Adrenal gland (tissue), 12 donors: ENCODE results near the gene PGAM5. TPM values are rescaled to one million over a fixed set of nuclear protein-coding genes. Genes with fewer than 3 reads are reported as not detected.

Experiments
- DNase-seq, 7 donors: peaks; one replicate each; pipeline ENCODE4 v3.0.0-alpha.2; 2019 to 2020
- H3K27ac ChIP-seq, 5 donors: fragments of 200-600 bp; sonication (generic) in 4 of 5; 1 replicate in 3 of 5; 2 replicates in 2 of 5; pipeline versions ENCODE4 v1.5.1 to v1.8.0; 2016 to 2020; ENCODE audit warnings: mild to moderate bottlenecking in 1 of 5
- H3K27me3 ChIP-seq: fragments of 200-600 bp; 2 replicates; pipeline ENCODE4 v1.8.0; 2021
- H3K36me3 ChIP-seq, 2 donors: fragments of 200-600 bp; replicated peaks in 1 of 2; 1 replicate in 1 of 2; 2 replicates in 1 of 2; pipeline versions ENCODE4 v1.5.1 to v1.8.0; 2018 to 2022
- H3K4me1 ChIP-seq, 2 donors: fragments of 200-600 bp; replicated peaks in 1 of 2; 1 replicate in 1 of 2; 2 replicates in 1 of 2; pipeline versions ENCODE4 v1.5.1 to v1.8.0; 2018 to 2021
- H3K4me3 ChIP-seq, 4 donors: fragments of 200-600 bp; sonication (generic) in 3 of 4; one replicate each; pipeline ENCODE4 v1.5.1; 2016 to 2018
- H3K9me3 ChIP-seq, 3 donors: fragments of 200-600 bp; sonication (generic) in 1 of 3; replicated peaks in 1 of 3; 1 replicate in 2 of 3; 2 replicates in 1 of 3; pipeline versions ENCODE4 v1.5.1 to v1.8.0; 2016 to 2021
- POLR2A ChIP-seq, 2 donors: fragments of 450-650 bp; IDR thresholded peaks; one replicate each; pipeline ENCODE4 v1.6.1; 2017; ENCODE audit warnings: antibody characterized with exemption in 2 of 2, mild to moderate bottlenecking in 2 of 2, moderate library complexity in 1 of 2
- WGBS, 4 donors: extraction: QIAGEN DNeasy Blood & Tissue Kit in 2 of 4; methylation state at CpG; one replicate each; pipeline versions ENCODE4 v1.1.5 to v1.1.7; 2013 to 2017; 5-methylcytosine and 5-hydroxymethylcytosine counted together
- intact Hi-C, 2 donors: fragments of 100-400 bp; cut with DNase I; formaldehyde crosslinking; loops; one replicate each; pipeline versions ENCODE4 v1.14.1 to v1.15.0; 2022 to 2023
- polyA plus RNA-seq, 3 donors: library from polyadenylated mRNA; stranded (reverse); fragments of 200-250 nt in 2 of 3; fragments of 350-450 nt in 1 of 3; fragmentation: Illumina TruSeq in 1 of 3; extraction: RNeasy Lipid Tissue Mini Kit (QIAGEN cat#74804) in 1 of 3; gene quantifications; one replicate each; pipeline ENCODE4 v1.2.3, GENCODE V29; 2013 to 2014
- total RNA-seq, 9 donors: library from RNA; depleted of rRNA in 4 of 9; stranded (reverse); fragments of >200 nt in 4 of 9; fragments of 120-200 nt in 1 of 9; fragmentation: NEBNext Ultra II Directional in 1 of 9; extraction: Animal tissue kit (Norgen Biotek cat#: 25700) in 1 of 9; gene quantifications; one replicate each; pipeline versions ENCODE4 v1.1.0 to v1.2.4, GENCODE V29; 2013 to 2023
- TF ChIP-seq, protein P1 (sequence below), 6 experiments: fragments of 450-650 bp in 4 of 6; fragments of 200-600 bp in 2 of 6; sonication (generic) in 1 of 6; IDR thresholded peaks; 1 replicate in 5 of 6; 2 replicates in 1 of 6; pipeline versions ENCODE4 v1.5.1 to v1.8.0; 2016 to 2021; ENCODE audit warnings: antibody characterized with exemption in 6 of 6, mild to moderate bottlenecking in 2 of 6, moderate library complexity in 1 of 6
- donor health status: healthy with polysubstance abuse.
- donor health status: Bipolar disorder and iron deficiency.
- donor health status: DM: yes; HTN: yes; CAD: no.
- donor health status: DM: no; HTN: no; CAD: no.
- donor health status: DM: no; HTN: no; CAD: no.
- donor health status: DM: yes; HTN: yes; CAD: no.

The PGAM5 gene
- total and polyA plus RNA-seq, 12 donors = 12.7 to 53.6 (median 33.2) TPM

DNA sequence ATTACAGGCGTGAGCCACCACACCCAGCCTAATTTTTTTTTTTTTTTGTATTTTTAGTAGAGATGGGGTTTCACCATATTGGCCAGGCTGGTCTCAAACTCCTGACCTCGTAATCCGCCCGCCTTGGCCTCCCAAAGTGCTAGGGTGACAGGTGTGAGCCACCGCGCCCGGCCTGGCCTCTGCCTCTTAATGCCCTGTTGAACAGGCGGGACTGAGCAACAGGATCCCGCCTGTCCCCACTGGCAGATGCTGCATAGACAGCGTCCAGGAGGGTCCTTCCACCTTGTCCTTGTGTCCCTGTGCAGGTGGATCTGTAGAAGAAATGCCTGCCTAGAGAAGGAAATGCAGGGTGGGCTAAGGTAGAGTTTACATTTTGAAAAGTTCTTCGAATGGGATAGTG, 5.7 kb downstream of the PGAM5 start:
- 81 to 97% (median 90%) methylated on average over 11 of the region's 11 CpGs for WGBS, 4 donors
- H3K27ac ChIP-seq = no peak overlapping the region
- H3K36me3 ChIP-seq = peaks cover 0 to 44% of the 10 kb centered on the region in 2 donors

GRCh38 chr12:132717011-132717410, 6.4 kb downstream of the PGAM5 start:
- no peak for DNase-seq
- Histone ChIP-seq H3K4me3 (no peak overlapping the region), H3K27ac (no peak overlapping the region), H3K27me3 (no peaks in the 10 kb centered on the region), H3K36me3 (peaks cover 0 to 49% of the 10 kb centered on the region in 2 donors), H3K9me3 (no peaks in the 10 kb centered on the region), H3K4me1 (peaks cover under 1 to 1% of the 10 kb centered on the region in 2 donors)
- TF ChIP-seq, protein P1, sequence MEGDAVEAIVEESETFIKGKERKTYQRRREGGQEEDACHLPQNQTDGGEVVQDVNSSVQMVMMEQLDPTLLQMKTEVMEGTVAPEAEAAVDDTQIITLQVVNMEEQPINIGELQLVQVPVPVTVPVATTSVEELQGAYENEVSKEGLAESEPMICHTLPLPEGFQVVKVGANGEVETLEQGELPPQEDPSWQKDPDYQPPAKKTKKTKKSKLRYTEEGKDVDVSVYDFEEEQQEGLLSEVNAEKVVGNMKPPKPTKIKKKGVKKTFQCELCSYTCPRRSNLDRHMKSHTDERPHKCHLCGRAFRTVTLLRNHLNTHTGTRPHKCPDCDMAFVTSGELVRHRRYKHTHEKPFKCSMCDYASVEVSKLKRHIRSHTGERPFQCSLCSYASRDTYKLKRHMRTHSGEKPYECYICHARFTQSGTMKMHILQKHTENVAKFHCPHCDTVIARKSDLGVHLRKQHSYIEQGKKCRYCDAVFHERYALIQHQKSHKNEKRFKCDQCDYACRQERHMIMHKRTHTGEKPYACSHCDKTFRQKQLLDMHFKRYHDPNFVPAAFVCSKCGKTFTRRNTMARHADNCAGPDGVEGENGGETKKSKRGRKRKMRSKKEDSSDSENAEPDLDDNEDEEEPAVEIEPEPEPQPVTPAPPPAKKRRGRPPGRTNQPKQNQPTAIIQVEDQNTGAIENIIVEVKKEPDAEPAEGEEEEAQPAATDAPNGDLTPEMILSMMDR (IDR thresholded peaks at IDR 0.05) = no peak
- no peak for TF ChIP-seq POLR2A (IDR thresholded peaks at IDR 0.05)
- 87 to 95% (median 90%) methylated on average over 12 to 17 of the region's 17 CpGs for WGBS, 4 donors
- intact Hi-C loops = no loop called here

More for the DNA sequence above, 5.7 kb downstream of the PGAM5 start:
- no peak overlapping the region for H3K4me3 ChIP-seq
- H3K27me3 ChIP-seq = no peaks in the 10 kb centered on the region
- H3K9me3 ChIP-seq = no peaks in the 10 kb centered on the region
- no peak for DNase-seq
- peaks cover 7 to 8% of the 10 kb centered on the region in 2 donors for H3K4me1 ChIP-seq
- TF ChIP-seq, protein P1 (IDR thresholded peaks at IDR 0.05) = no peak
- no peak for TF ChIP-seq POLR2A (IDR thresholded peaks at IDR 0.05)
- intact Hi-C loops = no loop called here

DNA sequence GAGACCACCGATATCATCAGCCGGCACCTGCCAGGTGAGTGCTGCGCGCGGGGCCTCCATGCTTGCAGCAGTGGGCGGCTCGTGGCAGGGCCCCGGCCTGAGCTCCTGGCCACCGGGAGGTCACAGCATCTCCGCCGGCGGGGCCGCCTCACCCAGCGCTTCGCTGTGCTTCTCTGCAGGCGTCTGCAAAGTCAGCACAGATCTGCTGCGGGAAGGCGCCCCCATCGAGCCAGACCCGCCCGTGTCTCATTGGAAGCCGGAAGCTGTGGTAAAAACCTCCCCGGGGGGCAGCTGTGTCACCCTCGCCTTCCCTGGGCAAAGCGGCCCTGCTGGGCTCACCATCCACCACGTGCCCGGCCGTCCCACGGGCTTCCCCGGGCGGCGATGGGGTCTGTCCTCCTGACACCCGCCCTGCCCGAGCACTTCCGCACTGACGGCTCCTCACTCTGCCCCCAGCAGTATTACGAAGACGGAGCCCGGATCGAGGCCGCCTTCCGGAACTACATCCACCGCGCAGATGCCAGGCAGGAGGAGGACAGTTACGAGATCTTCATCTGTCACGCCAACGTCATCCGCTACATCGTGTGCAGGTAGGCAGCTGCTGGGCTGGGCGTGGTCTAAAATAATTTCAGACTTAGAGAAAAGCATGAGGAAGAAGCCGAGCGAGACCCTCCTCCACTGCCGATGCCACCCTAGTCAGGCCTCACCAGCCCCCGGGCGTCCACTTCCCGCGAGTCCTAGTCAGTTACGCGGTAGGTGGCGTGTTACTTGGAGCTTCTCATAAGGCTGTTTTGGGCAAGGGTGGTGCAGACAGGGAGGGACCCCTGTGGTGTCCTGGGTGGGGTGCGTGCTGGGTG, 7.1 kb downstream of the PGAM5 start:
- TF ChIP-seq, protein P1 (IDR thresholded peaks at IDR 0.05) = no peak
- TF ChIP-seq POLR2A (IDR thresholded peaks at IDR 0.05) = no peak
- Histone ChIP-seq H3K27me3 (no peaks in the 10 kb centered on the region), H3K4me3 (no peak overlapping the region), H3K36me3 (peaks cover 0 to 49% of the 10 kb centered on the region in 2 donors), H3K27ac (no peak overlapping the region), H3K4me1 (no peaks in the 10 kb centered on the region), H3K9me3 (no peaks in the 10 kb centered on the region)
- intact Hi-C loops = no loop called here
- no peak for DNase-seq
- 93 to 99% (median 95%) methylated on average over 40 to 61 of the region's 61 CpGs for WGBS, 4 donors

DNA sequence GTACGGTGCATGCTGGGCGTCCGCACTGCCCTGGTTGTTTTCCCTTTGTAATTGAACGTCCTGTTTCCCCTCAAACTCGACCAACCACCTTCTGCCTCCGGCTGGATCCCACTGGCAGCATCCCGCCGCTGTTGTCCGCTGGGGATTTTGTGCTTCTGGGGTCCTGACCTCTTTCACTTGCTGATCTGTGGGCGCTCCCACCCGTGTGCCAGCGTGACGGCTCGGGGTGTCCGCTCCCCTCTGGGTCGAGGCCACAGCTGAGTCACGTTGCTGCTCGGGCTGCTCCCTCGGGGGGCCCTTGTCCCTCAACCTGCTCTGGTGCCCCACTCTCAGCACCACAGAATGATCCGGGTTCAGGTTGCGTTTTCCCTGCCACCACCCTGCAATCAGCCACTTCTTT, 8.0 kb downstream of the PGAM5 start:
- Histone ChIP-seq H3K4me3 (no peak overlapping the region), H3K36me3 (peaks cover 0 to 57% of the 10 kb centered on the region in 2 donors)
- intact Hi-C loops = no loop called here

More for the DNA sequence above, 8.0 kb downstream of the PGAM5 start:
- peaks cover 0 to 2% of the 10 kb centered on the region in 2 donors for H3K4me1 ChIP-seq
- no peak for DNase-seq
- 63 to 75% (median 68%) methylated on average over 18 to 21 of the region's 21 CpGs for WGBS, 4 donors
- no peaks in the 10 kb centered on the region for H3K27me3 ChIP-seq
- TF ChIP-seq POLR2A (IDR thresholded peaks at IDR 0.05) = no peak
- TF ChIP-seq, protein P1 (IDR thresholded peaks at IDR 0.05) = no peak
- no peaks in the 10 kb centered on the region for H3K9me3 ChIP-seq
- H3K27ac ChIP-seq = no peak overlapping the region
